Duodenal mucosa (tissue), 2 donors: ENCODE results near the gene SNRNP40.

Experiments
- H3K27ac ChIP-seq: one replicate; pipeline ENCODE4 v1.7.0; 2013; ENCODE audit warnings: low read depth, low read length
- H3K27me3 ChIP-seq, 2 donors: one replicate each; pipeline ENCODE4 v1.7.0; 2013; ENCODE audit warnings: low read length in 2 of 2, control low read depth in 1 of 2; ENCODE audit not compliant: insufficient read depth in 2 of 2, control insufficient read depth in 1 of 2
- H3K36me3 ChIP-seq, 2 donors: one replicate each; pipeline ENCODE4 v1.7.0; 2013; ENCODE audit warnings: low read length in 2 of 2, control low read depth in 1 of 2; ENCODE audit not compliant: insufficient read depth in 2 of 2, control insufficient read depth in 1 of 2
- H3K4me1 ChIP-seq, 2 donors: one replicate each; pipeline ENCODE4 v1.7.0; 2013; ENCODE audit warnings: low read length in 2 of 2, control low read depth in 1 of 2; ENCODE audit not compliant: insufficient read depth in 2 of 2, control insufficient read depth in 1 of 2
- H3K4me3 ChIP-seq, 2 donors: one replicate each; pipeline ENCODE4 v1.7.0; 2013; ENCODE audit warnings: low read length in 2 of 2, low read depth in 1 of 2
- H3K9ac ChIP-seq, 2 donors: one replicate each; pipeline ENCODE4 v1.7.0; 2013; ENCODE audit warnings: low read length in 2 of 2, low read depth in 1 of 2
- H3K9me3 ChIP-seq, 2 donors: one replicate each; pipeline ENCODE4 v1.7.0; 2013; ENCODE audit warnings: low read length in 2 of 2, control low read depth in 1 of 2; ENCODE audit not compliant: control insufficient read depth in 1 of 2

Gene SNRNP40

DNA sequence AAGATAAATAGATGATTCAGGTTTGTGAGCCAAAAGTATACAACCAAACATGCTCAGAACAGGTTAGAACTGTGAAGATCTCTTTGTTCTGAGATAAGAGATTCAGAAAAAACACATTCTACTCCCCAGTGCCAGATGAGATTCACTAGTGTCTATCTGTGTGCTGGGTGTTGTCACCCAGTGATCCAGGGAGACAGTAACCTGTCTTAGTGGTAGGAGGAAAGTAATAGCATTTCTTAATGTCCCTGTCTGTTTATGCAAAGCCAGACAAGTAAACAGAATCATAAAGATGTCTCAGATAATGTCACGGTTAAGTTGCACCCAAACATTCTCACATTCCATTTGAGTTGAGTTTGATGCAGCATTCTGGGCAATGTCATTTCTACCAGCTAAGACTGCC, 38.0 kb downstream of the SNRNP40 start:
- H3K4me3 ChIP-seq, result no peak overlapping the region
- peaks cover 12 to 54% of the 10 kb centered on the region in 2 donors for H3K36me3 ChIP-seq

DNA sequence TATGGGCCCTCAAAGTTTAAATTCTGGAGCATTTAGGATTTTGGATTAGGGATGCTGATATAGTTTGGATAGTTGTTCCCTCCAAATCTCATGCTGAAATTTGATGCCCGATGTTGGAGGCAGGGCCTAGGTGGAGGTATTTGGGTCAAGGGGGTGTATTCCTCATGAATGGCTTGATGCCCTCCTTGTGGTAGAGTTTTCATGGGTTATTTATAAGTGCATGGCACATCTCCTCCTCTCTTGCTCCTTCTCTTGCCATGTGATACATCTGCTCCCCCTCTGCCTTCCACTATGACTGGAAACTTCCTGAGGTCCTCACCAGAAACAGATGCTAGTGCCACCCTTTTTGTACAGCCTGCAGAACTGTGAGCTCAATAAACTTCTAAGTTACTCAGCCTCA, 39.4 kb downstream of the SNRNP40 start:
- Histone ChIP-seq H3K4me3 (no peak overlapping the region), H3K4me1 (no peaks in the 10 kb centered on the region), H3K9me3 (no peaks in the 10 kb centered on the region), H3K27ac (no peak overlapping the region), H3K36me3 (peaks cover 12 to 49% of the 10 kb centered on the region in 2 donors), H3K9ac (no peak overlapping the region), H3K27me3 (no peaks in the 10 kb centered on the region)

More for the DNA sequence above, 38.0 kb downstream of the SNRNP40 start:
- H3K9ac ChIP-seq, result no peak overlapping the region
- no peaks in the 10 kb centered on the region for H3K9me3 ChIP-seq
- peaks cover 0 to 2% of the 10 kb centered on the region in 2 donors for H3K4me1 ChIP-seq
- no peak overlapping the region for H3K27ac ChIP-seq
- H3K27me3 ChIP-seq, result no peaks in the 10 kb centered on the region

DNA sequence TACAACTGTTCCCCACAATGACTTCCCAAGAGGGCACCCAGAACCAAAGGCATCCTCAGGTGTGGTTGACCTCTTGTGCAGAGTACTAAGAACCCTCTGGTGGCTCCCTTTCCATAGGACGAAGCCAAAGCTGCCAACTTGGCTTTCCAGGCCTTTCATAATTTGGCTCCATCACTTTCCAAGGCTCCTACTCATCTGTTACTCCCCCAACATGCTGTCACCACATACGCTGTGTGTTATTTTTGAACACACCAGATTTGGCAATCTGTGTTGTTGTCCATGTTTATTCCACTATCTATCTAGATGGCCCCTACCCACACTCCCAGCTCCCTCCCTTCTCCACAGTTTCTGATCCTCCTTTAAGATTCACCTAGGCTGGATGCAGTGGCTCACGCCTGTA, 46.7 kb downstream of the SNRNP40 start:
- Histone ChIP-seq H3K4me3 (no peak overlapping the region), H3K9ac (no peak overlapping the region), H3K27me3 (no peaks in the 10 kb centered on the region), H3K36me3 (no peaks in the 10 kb centered on the region), H3K4me1 (no peaks in the 10 kb centered on the region), H3K27ac (no peak overlapping the region), H3K9me3 (no peaks in the 10 kb centered on the region)

DNA sequence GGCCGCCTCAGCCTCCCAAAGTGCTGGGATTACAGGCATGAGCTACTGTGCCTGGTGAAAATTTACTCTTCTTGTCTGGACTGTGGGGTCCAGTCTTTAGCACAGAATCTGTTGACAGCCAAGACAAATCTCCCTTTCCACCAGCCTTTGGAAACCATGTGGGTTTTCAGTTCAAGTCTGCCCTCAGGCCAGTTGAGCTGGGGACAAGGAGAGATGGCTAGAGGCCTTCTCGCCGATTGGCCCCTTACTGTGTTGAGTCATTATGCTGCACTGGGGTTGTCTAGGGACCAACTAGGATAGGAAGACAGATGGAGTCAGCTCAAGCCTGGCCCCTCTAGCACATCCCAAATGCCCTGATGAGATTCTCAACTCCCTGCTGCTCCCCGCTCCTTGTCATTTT, 48.3 kb downstream of the SNRNP40 start:
- no peaks in the 10 kb centered on the region for H3K36me3 ChIP-seq
- H3K27me3 ChIP-seq, result no peaks in the 10 kb centered on the region
- no peaks in the 10 kb centered on the region for H3K4me1 ChIP-seq
- H3K4me3 ChIP-seq, result no peak overlapping the region
- no peaks in the 10 kb centered on the region for H3K9me3 ChIP-seq
- H3K27ac ChIP-seq, result no peak overlapping the region
- H3K9ac ChIP-seq, result no peak overlapping the region

DNA sequence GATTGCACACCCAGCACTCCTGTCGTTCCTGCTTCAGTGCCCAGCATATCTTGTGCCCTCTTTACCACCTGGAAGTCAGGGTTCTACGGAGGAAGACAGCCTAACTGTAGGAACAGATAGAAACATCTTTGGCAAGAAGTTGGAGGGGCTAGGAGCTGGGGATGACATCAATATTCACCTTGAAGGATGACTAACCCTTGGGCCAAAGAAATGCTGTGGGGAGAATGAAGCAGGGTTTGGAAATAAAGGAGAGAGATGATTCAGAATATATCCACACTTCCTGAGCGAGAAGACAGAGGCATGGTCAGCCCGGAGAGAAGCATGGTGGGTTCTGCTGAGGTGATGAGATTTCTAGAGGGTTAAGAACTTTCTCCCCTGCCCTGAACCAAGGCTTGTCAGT, 52.3 kb downstream of the SNRNP40 start:
- peaks cover 11 to 12% of the 10 kb centered on the region in 2 donors for H3K27me3 ChIP-seq
- no peak overlapping the region for H3K4me3 ChIP-seq
- H3K9ac ChIP-seq, result no peak overlapping the region
- H3K36me3 ChIP-seq, result no peaks in the 10 kb centered on the region
- no peak overlapping the region for H3K27ac ChIP-seq
- H3K4me1 ChIP-seq, result no peaks in the 10 kb centered on the region
- H3K9me3 ChIP-seq, result no peaks in the 10 kb centered on the region

DNA sequence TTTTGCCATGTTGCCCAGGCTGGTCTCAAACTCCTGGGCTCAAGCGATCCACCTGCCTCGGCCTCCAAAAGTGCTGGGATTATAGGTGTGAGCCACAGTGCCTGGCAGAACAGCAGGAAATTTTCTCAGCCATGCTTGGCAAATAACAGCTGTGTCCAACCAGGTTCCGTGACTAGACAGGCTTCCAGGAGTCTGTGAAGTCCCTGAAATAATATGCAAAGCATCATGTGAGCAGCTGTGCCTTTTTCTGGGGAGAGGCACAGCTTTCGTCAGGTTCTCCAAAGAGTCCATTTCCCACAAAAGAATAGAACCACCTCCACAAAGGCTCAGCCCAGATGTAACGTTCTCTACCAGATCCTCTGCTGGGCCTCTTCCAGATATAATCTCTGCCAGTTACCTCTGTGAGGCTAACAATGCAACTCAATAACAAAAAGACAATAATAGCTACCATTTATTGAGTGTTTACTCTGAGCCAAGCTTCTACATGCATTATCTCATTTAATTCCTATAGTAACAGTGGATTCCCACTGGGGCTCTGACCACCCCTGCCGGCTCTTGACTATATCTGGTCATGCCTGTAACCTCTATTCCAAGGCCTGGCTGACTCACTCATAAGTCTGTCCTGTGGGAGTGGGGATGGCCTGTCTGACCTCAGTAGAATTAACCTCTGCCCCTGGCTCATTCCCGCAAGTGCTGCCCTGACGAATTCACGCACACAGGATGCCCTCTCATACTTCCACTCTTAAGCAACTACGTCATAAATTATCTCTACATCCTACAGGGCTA, 52.9 kb downstream of the SNRNP40 start:
- Histone ChIP-seq H3K9me3 (no peaks in the 10 kb centered on the region), H3K27me3 (peaks cover 15 to 19% of the 10 kb centered on the region in 2 donors), H3K4me3 (no peak overlapping the region), H3K27ac (no peak overlapping the region), H3K4me1 (no peaks in the 10 kb centered on the region), H3K9ac (no peak overlapping the region), H3K36me3 (no peaks in the 10 kb centered on the region)

DNA sequence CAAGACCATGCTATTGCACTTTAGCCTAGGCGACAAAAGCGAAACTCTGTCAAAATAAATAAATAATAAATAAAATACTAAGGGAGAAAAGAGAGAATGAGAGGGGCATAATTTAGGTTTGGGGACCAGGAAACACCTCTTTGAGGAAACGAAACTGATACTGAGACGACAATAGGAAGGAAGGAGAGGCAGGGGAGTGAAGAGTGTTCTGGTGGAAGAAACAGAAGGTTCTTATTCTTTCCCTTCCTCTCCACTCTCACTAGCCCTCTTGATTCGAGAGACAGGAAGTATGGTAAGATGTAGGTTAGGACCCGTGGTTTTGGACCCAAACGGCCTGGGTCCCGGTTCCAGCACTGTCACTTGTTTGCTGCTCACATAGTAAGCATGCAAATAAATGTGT, 55.3 kb downstream of the SNRNP40 start:
- Histone ChIP-seq H3K4me3 (no peak overlapping the region), H3K4me1 (no peaks in the 10 kb centered on the region), H3K27ac (no peak overlapping the region), H3K27me3 (peaks cover 33 to 34% of the 10 kb centered on the region in 2 donors), H3K9ac (no peak overlapping the region), H3K9me3 (no peaks in the 10 kb centered on the region), H3K36me3 (no peaks in the 10 kb centered on the region)

DNA sequence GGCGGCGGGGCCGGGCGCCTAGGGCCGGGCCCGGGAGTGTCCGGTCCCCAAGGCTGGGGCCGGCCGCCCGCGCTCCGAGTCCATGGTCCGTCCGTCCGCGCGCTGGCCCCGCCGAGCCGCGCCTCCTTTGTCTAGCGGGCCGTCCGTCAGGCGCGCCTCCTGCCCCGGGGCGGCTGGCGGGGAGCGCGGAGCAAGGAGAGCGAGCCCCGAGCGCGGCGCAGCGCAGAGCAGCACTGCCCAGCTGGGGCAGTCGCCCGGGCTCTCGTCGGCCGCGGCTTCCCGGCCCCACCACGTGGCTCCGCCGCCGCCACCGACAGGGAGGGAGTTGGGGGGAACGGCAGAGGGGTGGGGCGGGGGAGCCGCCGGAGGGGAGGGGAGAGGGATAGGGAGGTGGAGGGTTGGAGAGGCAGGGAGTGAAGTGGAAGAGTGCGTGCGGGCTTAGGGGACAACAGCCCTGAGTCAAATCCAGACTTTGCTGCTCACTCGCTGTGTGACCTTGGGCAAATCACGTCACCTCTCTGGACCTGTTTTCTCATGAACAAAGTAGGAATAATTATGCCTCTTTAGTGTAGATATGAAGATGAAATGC, 56.8 kb downstream of the SNRNP40 start, which contains the start of gene NKAIN1:
Gene NKAIN1, minus strand, starts transcription at position 235 of the 589 bp plus-strand sequence. CDS start 340 bp downstream, outside the sequence.
- no peaks in the 10 kb centered on the region for H3K36me3 ChIP-seq
- no peak within 1 kb of the TSS for H3K9ac ChIP-seq
- H3K27ac ChIP-seq, result no peak within 1 kb of the TSS
- H3K4me1 ChIP-seq, result no peaks in the 10 kb centered on the region
- peaks cover 44 to 48% of the 10 kb centered on the region in 2 donors for H3K27me3 ChIP-seq
- peak within 1 kb of the TSS; percentile 15 to 45 for H3K4me3 ChIP-seq
- no peaks in the 10 kb centered on the region for H3K9me3 ChIP-seq

DNA sequence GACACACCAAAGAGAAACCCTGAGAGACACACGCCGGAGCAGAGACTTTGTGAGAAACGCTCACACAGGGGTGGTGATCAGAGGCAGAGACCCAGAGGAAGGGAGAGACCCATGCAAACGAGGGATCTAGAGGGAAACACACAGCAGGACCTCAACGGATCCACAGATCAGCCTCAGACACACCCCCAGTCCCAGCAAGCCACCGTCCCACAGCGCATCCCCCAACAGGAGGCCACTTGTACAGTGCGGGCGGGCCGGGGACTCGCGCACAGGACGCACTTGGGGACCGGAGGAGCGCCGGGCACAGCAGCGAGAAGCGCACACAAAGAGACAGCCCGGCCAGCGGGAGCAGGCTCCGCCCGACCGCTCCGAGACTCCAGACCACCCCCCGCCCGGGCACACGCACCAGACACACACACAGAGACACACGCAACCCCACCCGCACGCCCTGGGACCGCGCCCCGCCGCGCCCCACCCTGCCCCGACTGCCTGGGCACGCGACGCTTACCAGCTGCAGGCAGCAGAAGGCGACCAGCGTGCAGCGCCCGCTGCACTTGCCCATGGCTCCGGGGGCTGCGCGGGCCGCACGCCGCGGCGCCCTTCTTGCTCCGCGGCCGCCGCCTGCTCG, 57.5 kb downstream of the SNRNP40 start:
- peaks cover 47 to 48% of the 10 kb centered on the region in 2 donors for H3K27me3 ChIP-seq
- H3K4me1 ChIP-seq, result no peaks in the 10 kb centered on the region
- no peaks in the 10 kb centered on the region for H3K36me3 ChIP-seq
- no peaks in the 10 kb centered on the region for H3K9me3 ChIP-seq
- no peak overlapping the region for H3K27ac ChIP-seq
- H3K9ac ChIP-seq, result no peak overlapping the region
- H3K4me3 ChIP-seq, result peak overlapping the region in 1 of 2 donors; percentile 45

DNA sequence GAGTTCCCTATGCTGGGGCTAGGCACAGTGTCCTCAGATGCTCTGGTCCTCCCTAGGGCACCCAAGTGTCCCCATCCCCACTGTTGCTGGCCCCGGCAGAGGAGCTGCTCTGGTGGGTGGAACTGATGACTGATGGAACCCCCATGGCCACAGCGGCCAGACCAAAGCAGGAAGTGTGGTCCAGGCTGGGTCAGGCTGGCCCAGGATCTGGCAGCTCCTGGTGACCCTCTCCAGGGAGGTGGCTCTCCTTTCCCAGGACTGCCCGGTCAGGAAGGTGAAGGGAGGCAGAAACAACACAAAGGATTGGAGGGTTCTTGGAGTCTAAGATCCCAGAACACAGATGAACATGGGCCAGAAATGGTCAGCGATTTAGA, 58.0 kb downstream of the SNRNP40 start:
- no peaks in the 10 kb centered on the region for H3K4me1 ChIP-seq
- H3K27ac ChIP-seq, result no peak overlapping the region
- no peak overlapping the region for H3K9ac ChIP-seq
- H3K9me3 ChIP-seq, result no peaks in the 10 kb centered on the region
- H3K36me3 ChIP-seq, result no peaks in the 10 kb centered on the region
- H3K27me3 ChIP-seq, result peaks cover 49 to 50% of the 10 kb centered on the region in 2 donors
- no peak overlapping the region for H3K4me3 ChIP-seq
